Stomach (tissue), 4 donors: ENCODE measurements around the gene ADAM15.

ENCODE experiments used
- CTCF ChIP-seq, 7 experiments: fragments of 450-650 bp in 4 of 7; fragments of 200-600 bp in 3 of 7; sonication (generic) in 3 of 7; IDR thresholded peaks; one replicate each; pipeline ENCODE4 v1.5.1; 2016 to 2019; ENCODE audit warnings: antibody characterized with exemption in 7 of 7, control low read depth in 2 of 7, mild to moderate bottlenecking in 1 of 7
- POLR2AphosphoS5 ChIP-seq, 3 donors: sonication (generic); formaldehyde crosslinking; IDR thresholded peaks; one replicate each; pipeline ENCODE4 v1.6.1; 2016; ENCODE audit warnings: antibody characterized with exemption in 3 of 3

- no peak for TF ChIP-seq CTCF (IDR thresholded peaks at IDR 0.05)
- no peak for TF ChIP-seq POLR2AphosphoS5 (IDR thresholded peaks at IDR 0.05)
Measured at GRCh38 chr1:155006601-155007101, 44.5 kb upstream of the ADAM15 start.
